OCI-LY7 (cell line): ENCODE results near the gene PEX7.
A peak's percentile ranks its signal among the peaks of the same experiment; 100 is the strongest.

Source experiments
- EZH2phosphoT487 ChIP-seq: fragments of 200-600 bp; sonication (generic); IDR thresholded peaks from 2 replicates; pipeline ENCODE4 v1.6.1; 2018; ENCODE audit warnings: low read depth, borderline replicate concordance, mild to moderate bottlenecking, mixed run types, antibody characterized with exemption, low read length, moderate library complexity, mixed read lengths
- TF ChIP-seq, protein P1 (sequence below): fragments of 200-600 bp; sonication (generic); conservative IDR thresholded peaks from 2 replicates; pipeline ENCODE4 v1.5.1; 2014; ENCODE audit warnings: mild to moderate bottlenecking, antibody characterized with exemption, low read length, moderate library complexity, mixed read lengths

DNA sequence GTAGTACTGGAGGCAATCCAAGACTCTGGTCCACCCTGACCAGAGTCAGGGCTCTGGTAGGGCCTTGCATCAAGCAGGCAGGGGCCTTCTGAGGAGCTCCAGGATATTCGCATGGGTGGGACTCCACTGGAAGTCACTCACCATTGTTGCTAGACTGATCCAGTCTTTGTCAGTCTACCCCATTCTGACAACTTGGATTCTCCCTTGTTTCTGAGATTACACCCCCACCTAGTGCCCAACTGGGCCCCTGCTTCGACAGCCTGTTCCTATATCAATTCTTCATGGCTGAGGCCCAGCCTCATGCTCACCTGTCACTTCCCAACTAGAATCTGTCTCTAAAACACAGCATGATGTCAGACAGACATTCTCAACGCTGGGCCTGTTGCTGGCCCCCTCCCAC lies 104.9 kb downstream of the PEX7 start:
- TF ChIP-seq, protein P1, sequence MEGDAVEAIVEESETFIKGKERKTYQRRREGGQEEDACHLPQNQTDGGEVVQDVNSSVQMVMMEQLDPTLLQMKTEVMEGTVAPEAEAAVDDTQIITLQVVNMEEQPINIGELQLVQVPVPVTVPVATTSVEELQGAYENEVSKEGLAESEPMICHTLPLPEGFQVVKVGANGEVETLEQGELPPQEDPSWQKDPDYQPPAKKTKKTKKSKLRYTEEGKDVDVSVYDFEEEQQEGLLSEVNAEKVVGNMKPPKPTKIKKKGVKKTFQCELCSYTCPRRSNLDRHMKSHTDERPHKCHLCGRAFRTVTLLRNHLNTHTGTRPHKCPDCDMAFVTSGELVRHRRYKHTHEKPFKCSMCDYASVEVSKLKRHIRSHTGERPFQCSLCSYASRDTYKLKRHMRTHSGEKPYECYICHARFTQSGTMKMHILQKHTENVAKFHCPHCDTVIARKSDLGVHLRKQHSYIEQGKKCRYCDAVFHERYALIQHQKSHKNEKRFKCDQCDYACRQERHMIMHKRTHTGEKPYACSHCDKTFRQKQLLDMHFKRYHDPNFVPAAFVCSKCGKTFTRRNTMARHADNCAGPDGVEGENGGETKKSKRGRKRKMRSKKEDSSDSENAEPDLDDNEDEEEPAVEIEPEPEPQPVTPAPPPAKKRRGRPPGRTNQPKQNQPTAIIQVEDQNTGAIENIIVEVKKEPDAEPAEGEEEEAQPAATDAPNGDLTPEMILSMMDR, result peak; percentile 50; the same call in 1 of the 2 replicates
- TF ChIP-seq EZH2phosphoT487, result no peak
